Lower leg skin (tissue), 3 donors: ENCODE data around the gene RPP38.

Experiments
- CTCF ChIP-seq, 3 donors: fragments of 450-650 bp; IDR thresholded peaks; one replicate each; pipeline ENCODE4 v1.5.1; 2016; ENCODE audit warnings: antibody characterized with exemption in 3 of 3, mild to moderate bottlenecking in 3 of 3, moderate library complexity in 2 of 3
- POLR2A ChIP-seq, 2 donors: fragments of 450-650 bp; IDR thresholded peaks; one replicate each; pipeline ENCODE4 v1.6.1; 2016 to 2017; ENCODE audit warnings: antibody characterized with exemption in 2 of 2, mild to moderate bottlenecking in 1 of 2, moderate library complexity in 1 of 2

- no peak for TF ChIP-seq CTCF (IDR thresholded peaks at IDR 0.05)
- no peak for TF ChIP-seq POLR2A (IDR thresholded peaks at IDR 0.05)
Observed at GRCh38 chr10:15137036-15137359, 39.8 kb downstream of the RPP38 start.
